Ishikawa (cell line): ENCODE results near the gene FAM110C.

Source experiments
- CEBPB ChIP-seq: IDR thresholded peaks from 2 replicates; pipeline ENCODE4 v1.6.1; 2012
- EP300 ChIP-seq: IDR thresholded peaks from 2 replicates; pipeline ENCODE4 v1.6.1; 2012; ENCODE audit warnings: borderline replicate concordance
- NFIC ChIP-seq: IDR thresholded peaks from 2 replicates; pipeline ENCODE4 v1.6.1; 2012
- RAD21 ChIP-seq: IDR thresholded peaks from 2 replicates; pipeline ENCODE4 v1.6.1; 2012; ENCODE audit warnings: low read depth
- TCF12 ChIP-seq: IDR thresholded peaks from 2 replicates; pipeline ENCODE4 v1.6.1; 2012; ENCODE audit warnings: low read depth
- TF ChIP-seq, protein P1 (sequence below): IDR thresholded peaks from 2 replicates; pipeline ENCODE4 v1.6.1; 2012

DNA sequence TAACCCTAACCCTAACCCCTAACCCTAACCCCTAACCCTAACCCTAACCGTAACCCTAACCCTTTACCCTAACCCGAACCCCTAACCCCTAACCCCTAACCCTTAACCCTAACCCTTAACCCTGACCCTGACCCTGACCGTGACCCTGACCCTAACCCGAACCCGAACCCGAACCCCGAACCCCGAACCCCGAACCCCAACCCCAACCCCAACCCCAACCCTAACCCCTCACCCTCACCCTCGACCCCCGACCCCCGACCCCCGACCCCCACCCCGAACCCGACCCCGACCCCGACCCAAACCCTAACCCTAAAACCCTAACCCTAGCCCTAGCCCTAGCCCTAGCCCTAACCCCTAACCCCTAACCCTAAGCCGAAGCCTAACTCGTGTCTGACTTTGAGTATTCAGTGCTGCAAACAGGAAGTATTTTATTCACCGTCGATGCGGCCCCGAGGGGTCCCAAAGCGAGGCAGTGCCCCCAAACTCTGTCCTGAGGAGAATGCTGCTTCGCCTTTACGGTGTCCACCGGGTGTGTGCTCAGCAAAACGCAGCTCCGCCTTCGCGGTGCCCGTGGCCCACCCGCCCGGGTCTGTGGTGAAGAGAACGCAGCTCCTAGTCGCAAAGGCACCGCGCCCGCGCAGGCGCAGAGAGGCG lies 36.0 kb downstream of the FAM110C start:
- TF ChIP-seq EP300 (no peak), TCF12 (no peak), RAD21 (no peak), CEBPB (no peak), NFIC (no peak)
- TF ChIP-seq, protein P1, sequence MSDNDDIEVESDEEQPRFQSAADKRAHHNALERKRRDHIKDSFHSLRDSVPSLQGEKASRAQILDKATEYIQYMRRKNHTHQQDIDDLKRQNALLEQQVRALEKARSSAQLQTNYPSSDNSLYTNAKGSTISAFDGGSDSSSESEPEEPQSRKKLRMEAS = no peak
